GM21576 (cell line): ENCODE results near the gene TNFRSF18.
"Not testable (repeated sequence)": the region's sequence is repeated elsewhere in the genome, so short reads cannot be mapped to it uniquely, and the experiment has no call there.

Experiments used
- ATAC-seq: cut with Tn5 transposase; IDR thresholded peaks from one replicate; pipeline ENCODE4 v1.9.1; 2021; ENCODE audit warnings: mild to moderate bottlenecking, moderate library complexity; ENCODE audit not compliant: unreplicated experiment

TNFRSF18 gene

GRCh38 chr1:1199141-1199960, 7.0 kb downstream of the TNFRSF18 start:
- no peak for ATAC-seq

- ATAC-seq = no peak
These were observed 7.8 kb downstream of the TNFRSF18 start for GRCh38 chr1:1198423-1199140.

GRCh38 chr1:1197551-1198422, 8.6 kb downstream of the TNFRSF18 start:
- no peak for ATAC-seq

GRCh38 chr1:1197188-1197500, 9.2 kb downstream of the TNFRSF18 start:
- no peak for ATAC-seq

- ATAC-seq = no peak
These were observed 9.8 kb downstream of the TNFRSF18 start for GRCh38 chr1:1196431-1197187.

GRCh38 chr1:1195726-1196125, 10.7 kb downstream of the TNFRSF18 start:
- ATAC-seq = not testable (repeated sequence)

- no peak for ATAC-seq
These were observed 11.7 kb downstream of the TNFRSF18 start for GRCh38 chr1:1194723-1195122.

- ATAC-seq = no peak
These were observed 14.7 kb downstream of the TNFRSF18 start for GRCh38 chr1:1191734-1192133.

- no peak for ATAC-seq
These were observed 17.3 kb downstream of the TNFRSF18 start for GRCh38 chr1:1189111-1189510.

- ATAC-seq = no peak
These were observed 18.5 kb downstream of the TNFRSF18 start for GRCh38 chr1:1187938-1188337.

- ATAC-seq = no peak
These were observed 21.2 kb downstream of the TNFRSF18 start for GRCh38 chr1:1185101-1185765.

GRCh38 chr1:1183833-1184775, 22.3 kb downstream of the TNFRSF18 start:
- ATAC-seq = no peak

GRCh38 chr1:1183221-1183747, 23.1 kb downstream of the TNFRSF18 start:
- no peak for ATAC-seq

GRCh38 chr1:1182491-1183220, 23.7 kb downstream of the TNFRSF18 start:
- ATAC-seq = no peak

GRCh38 chr1:1181938-1182410, 24.4 kb downstream of the TNFRSF18 start:
- no peak for ATAC-seq

- ATAC-seq = no peak
These were observed 25.1 kb downstream of the TNFRSF18 start for GRCh38 chr1:1181129-1181937.
